Measurements from ENCODE around the gene ZNF879.

DNA sequence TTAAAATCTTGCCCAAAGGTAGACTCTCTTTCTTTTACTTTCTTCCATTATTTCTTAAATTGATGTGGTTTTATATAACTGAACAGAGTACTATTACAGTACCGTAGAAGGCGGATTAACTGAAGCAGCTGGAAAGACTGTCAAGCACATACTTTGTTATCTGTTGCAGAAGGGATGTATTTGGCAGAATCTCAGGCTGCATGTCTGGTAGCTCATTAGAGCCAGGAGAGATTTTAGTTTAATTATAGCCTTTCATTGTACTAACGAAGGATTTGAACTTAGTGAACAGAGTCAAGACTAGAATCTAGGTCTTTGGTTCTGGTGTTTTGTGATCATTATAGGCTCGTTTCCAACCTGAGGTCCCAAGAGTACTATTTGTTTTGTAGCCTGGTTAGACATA is 57.1 kb downstream of the ZNF879 start:
- TF ChIP-seq, protein P1, sequence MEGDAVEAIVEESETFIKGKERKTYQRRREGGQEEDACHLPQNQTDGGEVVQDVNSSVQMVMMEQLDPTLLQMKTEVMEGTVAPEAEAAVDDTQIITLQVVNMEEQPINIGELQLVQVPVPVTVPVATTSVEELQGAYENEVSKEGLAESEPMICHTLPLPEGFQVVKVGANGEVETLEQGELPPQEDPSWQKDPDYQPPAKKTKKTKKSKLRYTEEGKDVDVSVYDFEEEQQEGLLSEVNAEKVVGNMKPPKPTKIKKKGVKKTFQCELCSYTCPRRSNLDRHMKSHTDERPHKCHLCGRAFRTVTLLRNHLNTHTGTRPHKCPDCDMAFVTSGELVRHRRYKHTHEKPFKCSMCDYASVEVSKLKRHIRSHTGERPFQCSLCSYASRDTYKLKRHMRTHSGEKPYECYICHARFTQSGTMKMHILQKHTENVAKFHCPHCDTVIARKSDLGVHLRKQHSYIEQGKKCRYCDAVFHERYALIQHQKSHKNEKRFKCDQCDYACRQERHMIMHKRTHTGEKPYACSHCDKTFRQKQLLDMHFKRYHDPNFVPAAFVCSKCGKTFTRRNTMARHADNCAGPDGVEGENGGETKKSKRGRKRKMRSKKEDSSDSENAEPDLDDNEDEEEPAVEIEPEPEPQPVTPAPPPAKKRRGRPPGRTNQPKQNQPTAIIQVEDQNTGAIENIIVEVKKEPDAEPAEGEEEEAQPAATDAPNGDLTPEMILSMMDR (optimal IDR thresholded peaks at IDR 0.05 in 1 of 3, IDR thresholded peaks at IDR 0.05 in 1 of 3, conservative IDR thresholded peaks at IDR 0.05 in 1 of 3; ENCODE audit: extremely low read depth in 1 of 3, insufficient read depth in 2 of 3, low read length in 3 of 3): no peak
- TF ChIP-seq EZH2 (IDR thresholded peaks at IDR 0.05; ENCODE audit: low read length): no peak
